NT2/D1 (cell line): ENCODE results near the gene AGER.

Experiments
- YY1 ChIP-seq: IDR thresholded peaks from 2 replicates; pipeline ENCODE4 v1.6.1; 2011; ENCODE audit not compliant: insufficient read length, insufficient read depth
- ZNF274 ChIP-seq: IDR thresholded peaks from 2 replicates; pipeline ENCODE4 v1.6.1; 2011; ENCODE audit warnings: mild to moderate bottlenecking, low read depth, low read length

GRCh38 chr6:32196682-32197616 is 12.9 kb upstream of the AGER start:
- TF ChIP-seq YY1 (no peak), ZNF274 (no peak)
